WTC11 (cell line): ENCODE measurements around the gene PKLR. TPM values are rescaled to one million over a fixed set of nuclear protein-coding genes. Genes with fewer than 3 reads are reported as not detected.

Source experiments
- ATF1 ChIP-seq: sonication (generic); formaldehyde crosslinking; IDR thresholded peaks from 2 replicates; pipeline ENCODE4 v1.8.1; 2023; ENCODE audit warnings: mild to moderate bottlenecking, moderate library complexity, missing genetic modification reagents
- CREB1 ChIP-seq: sonication (generic); formaldehyde crosslinking; IDR thresholded peaks from 2 replicates; pipeline ENCODE4 v1.8.0; 2023; ENCODE audit warnings: mild to moderate bottlenecking, missing genetic modification reagents
- CREM ChIP-seq: sonication (generic); formaldehyde crosslinking; IDR thresholded peaks from 2 replicates; pipeline ENCODE4 v1.8.1; 2022; ENCODE audit warnings: mild to moderate bottlenecking, missing genetic modification reagents, moderate library complexity
- EMX1 ChIP-seq: fragments of 250-450 bp; sonication (Bioruptor Pico); IDR thresholded peaks from 2 replicates; pipeline ENCODE4 v1.8.0; 2021; ENCODE audit warnings: mild to moderate bottlenecking
- ESRRA ChIP-seq: sonication (generic); formaldehyde crosslinking; IDR thresholded peaks from 2 replicates; pipeline ENCODE4 v1.8.1; 2022; ENCODE audit warnings: mild to moderate bottlenecking, missing genetic modification reagents, borderline replicate concordance
- FOXJ3 ChIP-seq: sonication (generic); formaldehyde crosslinking; IDR thresholded peaks from 2 replicates; pipeline ENCODE4 v1.9.0; 2021; ENCODE audit warnings: missing genetic modification reagents, mild to moderate bottlenecking, borderline replicate concordance
- FOXP1 ChIP-seq: sonication (generic); formaldehyde crosslinking; IDR thresholded peaks from 2 replicates; pipeline ENCODE4 v1.8.0; 2022; ENCODE audit warnings: missing genetic modification reagents, mild to moderate bottlenecking, moderate library complexity, borderline replicate concordance
- GRHL2 ChIP-seq: fragments of 250-450 bp; sonication (Bioruptor Pico); IDR thresholded peaks from 2 replicates; pipeline ENCODE4 v1.8.0; 2022; ENCODE audit warnings: mild to moderate bottlenecking, moderate library complexity; ENCODE audit not compliant: insufficient replicate concordance, severe bottlenecking
- GTF2I ChIP-seq: fragments of 250-450 bp; sonication (Bioruptor Pico); conservative IDR thresholded peaks from 2 replicates; pipeline ENCODE4 v1.4.0; 2021; ENCODE audit warnings: mild to moderate bottlenecking
- OVOL2 ChIP-seq: fragments of 250-450 bp; sonication (Bioruptor Pico); IDR thresholded peaks from 2 replicates; pipeline ENCODE4 v1.9.0; 2021; ENCODE audit warnings: mild to moderate bottlenecking, borderline replicate concordance
- SMAD3 ChIP-seq: sonication (generic); formaldehyde crosslinking; IDR thresholded peaks from 2 replicates; pipeline ENCODE4 v1.8.0; 2022; ENCODE audit warnings: missing genetic modification reagents, mild to moderate bottlenecking, borderline replicate concordance
- SP1 ChIP-seq: sonication (generic); formaldehyde crosslinking; conservative IDR thresholded peaks from 2 replicates; pipeline ENCODE4 v1.8.1; 2022; ENCODE audit warnings: missing genetic modification reagents
- TCF7 ChIP-seq: sonication (generic); formaldehyde crosslinking; IDR thresholded peaks from 2 replicates; pipeline ENCODE4 v1.8.0; 2022; ENCODE audit warnings: mild to moderate bottlenecking, low read depth, missing genetic modification reagents, moderate library complexity
- TEAD1 ChIP-seq: sonication (generic); formaldehyde crosslinking; IDR thresholded peaks from 2 replicates; pipeline ENCODE4 v1.8.0; 2022; ENCODE audit warnings: mild to moderate bottlenecking, missing genetic modification reagents
- ZBTB21 ChIP-seq: sonication (generic); formaldehyde crosslinking; IDR thresholded peaks from 2 replicates; pipeline ENCODE4 v1.8.1; 2023; ENCODE audit warnings: mild to moderate bottlenecking, missing genetic modification reagents, borderline replicate concordance
- ZNF138 ChIP-seq: sonication (generic); formaldehyde crosslinking; conservative IDR thresholded peaks from 2 replicates; pipeline ENCODE4 v1.8.1; 2022; ENCODE audit warnings: mild to moderate bottlenecking, moderate library complexity, missing genetic modification reagents
- ZNF423 ChIP-seq: fragments of 250-450 bp; sonication (Bioruptor Pico); IDR thresholded peaks from 2 replicates; pipeline ENCODE4 v2.1.2; 2022; ENCODE audit warnings: mild to moderate bottlenecking, moderate library complexity
- ZNF671 ChIP-seq: fragments of 250-450 bp; sonication (Bioruptor Pico); IDR thresholded peaks from 2 replicates; pipeline ENCODE4 v1.8.0; 2021; ENCODE audit warnings: mild to moderate bottlenecking
- total RNA-seq: library from RNA; stranded (reverse); gene quantifications from 3 replicates; pipeline ENCODE4 v1.2.3, GENCODE V29; 2021
- TF ChIP-seq, protein P1 (sequence below): sonication (generic); formaldehyde crosslinking; IDR thresholded peaks from 2 replicates; pipeline ENCODE4 v1.8.1; 2023; ENCODE audit warnings: mild to moderate bottlenecking, missing genetic modification reagents, moderate library complexity
- TF ChIP-seq, protein P2 (sequence below): fragments of 250-450 bp; sonication (Bioruptor Pico); IDR thresholded peaks from 2 replicates; pipeline ENCODE4 v1.9.0; 2021; ENCODE audit warnings: mild to moderate bottlenecking
- TF ChIP-seq, protein P3 (sequence below): sonication (generic); formaldehyde crosslinking; conservative IDR thresholded peaks from 2 replicates; pipeline ENCODE4 v1.8.1; 2023; ENCODE audit warnings: mild to moderate bottlenecking, low read depth, missing genetic modification reagents, moderate library complexity
- TF ChIP-seq, protein P4 (sequence below): sonication (generic); formaldehyde crosslinking; IDR thresholded peaks from 2 replicates; pipeline ENCODE4 v1.8.1; 2023; ENCODE audit warnings: mild to moderate bottlenecking, moderate library complexity, missing genetic modification reagents
- TF ChIP-seq, protein P5 (sequence below): sonication (generic); formaldehyde crosslinking; IDR thresholded peaks from 2 replicates; pipeline ENCODE4 v1.8.1; 2022; ENCODE audit warnings: mild to moderate bottlenecking, missing genetic modification reagents, moderate library complexity, borderline replicate concordance
- TF ChIP-seq, protein P6 (sequence below): sonication (generic); formaldehyde crosslinking; IDR thresholded peaks from 2 replicates; pipeline ENCODE4 v1.8.1; 2023; ENCODE audit warnings: mild to moderate bottlenecking, missing genetic modification reagents
- TF ChIP-seq, protein P7 (sequence below): fragments of 250-450 bp; sonication (Bioruptor Pico); IDR thresholded peaks from 2 replicates; pipeline ENCODE4 v1.8.0; 2021; ENCODE audit warnings: mild to moderate bottlenecking

Gene PKLR
- total RNA-seq, 1 experiment from 2014 or later, result 1.5 TPM

DNA sequence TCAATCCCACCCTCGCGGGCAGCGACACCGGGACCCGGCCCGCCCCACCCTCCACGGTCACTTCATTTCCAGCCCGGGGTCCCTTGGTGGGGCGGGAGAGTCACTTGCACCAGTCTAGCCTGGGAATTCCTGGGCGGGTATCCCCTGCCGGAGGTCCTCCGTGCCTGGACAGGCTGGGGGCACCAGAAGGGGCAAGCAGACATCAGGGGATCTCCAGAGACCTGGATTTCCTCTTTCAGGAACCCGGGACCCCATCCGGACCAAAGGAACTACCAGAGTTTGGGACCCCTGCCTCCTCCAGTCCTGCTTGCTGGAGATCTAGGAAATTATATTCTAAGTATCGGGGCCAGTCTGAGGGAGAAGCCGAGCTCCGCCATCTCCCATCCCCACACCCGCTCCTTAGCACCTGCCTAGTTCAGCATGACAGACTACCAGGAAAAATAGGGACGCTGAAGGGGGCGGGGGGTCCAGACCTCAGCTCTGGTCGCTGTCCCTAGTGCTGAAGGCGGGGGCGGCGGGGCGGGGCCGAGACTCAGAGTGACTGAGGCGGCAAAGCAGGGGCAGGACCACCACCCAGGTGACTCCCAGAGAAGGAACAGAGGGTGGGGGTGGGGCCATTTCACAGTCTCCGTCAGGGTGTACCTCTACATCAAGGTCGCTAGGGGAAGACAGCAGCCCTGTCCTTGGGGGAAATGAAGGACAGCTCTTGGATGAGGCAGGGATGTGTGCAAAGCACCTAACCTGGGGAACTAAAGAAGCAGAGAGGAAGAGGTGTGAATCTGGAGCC, 23.1 kb downstream of the PKLR start (continued):
- TF ChIP-seq ATF1 (CRISPR knock-in tag), result no peak
- TF ChIP-seq ZNF671 (CRISPR knock-in tag), result no peak
- TF ChIP-seq CREM (CRISPR knock-in tag), result no peak
- TF ChIP-seq, protein P1, sequence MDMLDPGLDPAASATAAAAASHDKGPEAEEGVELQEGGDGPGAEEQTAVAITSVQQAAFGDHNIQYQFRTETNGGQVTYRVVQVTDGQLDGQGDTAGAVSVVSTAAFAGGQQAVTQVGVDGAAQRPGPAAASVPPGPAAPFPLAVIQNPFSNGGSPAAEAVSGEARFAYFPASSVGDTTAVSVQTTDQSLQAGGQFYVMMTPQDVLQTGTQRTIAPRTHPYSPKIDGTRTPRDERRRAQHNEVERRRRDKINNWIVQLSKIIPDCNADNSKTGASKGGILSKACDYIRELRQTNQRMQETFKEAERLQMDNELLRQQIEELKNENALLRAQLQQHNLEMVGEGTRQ (CRISPR knock-in tag), result 0 out of 2 replicates have a peak, but pooled peaks have one; percentile 35
- no peak for TF ChIP-seq OVOL2
- TF ChIP-seq ESRRA (CRISPR knock-in tag), result peak; percentile 70; the same call in 1 of the 2 replicates
- 0 out of 2 replicates have a peak, but pooled peaks have one; percentile 39 for TF ChIP-seq FOXP1 (CRISPR knock-in tag)
- TF ChIP-seq GRHL2 (CRISPR knock-in tag), result no peak
- TF ChIP-seq, protein P2, sequence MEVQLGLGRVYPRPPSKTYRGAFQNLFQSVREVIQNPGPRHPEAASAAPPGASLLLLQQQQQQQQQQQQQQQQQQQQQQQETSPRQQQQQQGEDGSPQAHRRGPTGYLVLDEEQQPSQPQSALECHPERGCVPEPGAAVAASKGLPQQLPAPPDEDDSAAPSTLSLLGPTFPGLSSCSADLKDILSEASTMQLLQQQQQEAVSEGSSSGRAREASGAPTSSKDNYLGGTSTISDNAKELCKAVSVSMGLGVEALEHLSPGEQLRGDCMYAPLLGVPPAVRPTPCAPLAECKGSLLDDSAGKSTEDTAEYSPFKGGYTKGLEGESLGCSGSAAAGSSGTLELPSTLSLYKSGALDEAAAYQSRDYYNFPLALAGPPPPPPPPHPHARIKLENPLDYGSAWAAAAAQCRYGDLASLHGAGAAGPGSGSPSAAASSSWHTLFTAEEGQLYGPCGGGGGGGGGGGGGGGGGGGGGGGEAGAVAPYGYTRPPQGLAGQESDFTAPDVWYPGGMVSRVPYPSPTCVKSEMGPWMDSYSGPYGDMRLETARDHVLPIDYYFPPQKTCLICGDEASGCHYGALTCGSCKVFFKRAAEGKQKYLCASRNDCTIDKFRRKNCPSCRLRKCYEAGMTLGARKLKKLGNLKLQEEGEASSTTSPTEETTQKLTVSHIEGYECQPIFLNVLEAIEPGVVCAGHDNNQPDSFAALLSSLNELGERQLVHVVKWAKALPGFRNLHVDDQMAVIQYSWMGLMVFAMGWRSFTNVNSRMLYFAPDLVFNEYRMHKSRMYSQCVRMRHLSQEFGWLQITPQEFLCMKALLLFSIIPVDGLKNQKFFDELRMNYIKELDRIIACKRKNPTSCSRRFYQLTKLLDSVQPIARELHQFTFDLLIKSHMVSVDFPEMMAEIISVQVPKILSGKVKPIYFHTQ (CRISPR knock-in tag), result no peak
- no peak for TF ChIP-seq CREB1 (CRISPR knock-in tag)
- no peak for TF ChIP-seq ZNF138 (CRISPR knock-in tag)
- TF ChIP-seq, protein P3, sequence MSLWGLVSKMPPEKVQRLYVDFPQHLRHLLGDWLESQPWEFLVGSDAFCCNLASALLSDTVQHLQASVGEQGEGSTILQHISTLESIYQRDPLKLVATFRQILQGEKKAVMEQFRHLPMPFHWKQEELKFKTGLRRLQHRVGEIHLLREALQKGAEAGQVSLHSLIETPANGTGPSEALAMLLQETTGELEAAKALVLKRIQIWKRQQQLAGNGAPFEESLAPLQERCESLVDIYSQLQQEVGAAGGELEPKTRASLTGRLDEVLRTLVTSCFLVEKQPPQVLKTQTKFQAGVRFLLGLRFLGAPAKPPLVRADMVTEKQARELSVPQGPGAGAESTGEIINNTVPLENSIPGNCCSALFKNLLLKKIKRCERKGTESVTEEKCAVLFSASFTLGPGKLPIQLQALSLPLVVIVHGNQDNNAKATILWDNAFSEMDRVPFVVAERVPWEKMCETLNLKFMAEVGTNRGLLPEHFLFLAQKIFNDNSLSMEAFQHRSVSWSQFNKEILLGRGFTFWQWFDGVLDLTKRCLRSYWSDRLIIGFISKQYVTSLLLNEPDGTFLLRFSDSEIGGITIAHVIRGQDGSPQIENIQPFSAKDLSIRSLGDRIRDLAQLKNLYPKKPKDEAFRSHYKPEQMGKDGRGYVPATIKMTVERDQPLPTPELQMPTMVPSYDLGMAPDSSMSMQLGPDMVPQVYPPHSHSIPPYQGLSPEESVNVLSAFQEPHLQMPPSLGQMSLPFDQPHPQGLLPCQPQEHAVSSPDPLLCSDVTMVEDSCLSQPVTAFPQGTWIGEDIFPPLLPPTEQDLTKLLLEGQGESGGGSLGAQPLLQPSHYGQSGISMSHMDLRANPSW (CRISPR knock-in tag), result no peak
- peak; percentile 63; the same call in 1 of the 2 replicates for TF ChIP-seq SP1 (CRISPR knock-in tag)
- no peak for TF ChIP-seq GTF2I
- no peak for TF ChIP-seq EMX1 (CRISPR knock-in tag)
- TF ChIP-seq, protein P4, sequence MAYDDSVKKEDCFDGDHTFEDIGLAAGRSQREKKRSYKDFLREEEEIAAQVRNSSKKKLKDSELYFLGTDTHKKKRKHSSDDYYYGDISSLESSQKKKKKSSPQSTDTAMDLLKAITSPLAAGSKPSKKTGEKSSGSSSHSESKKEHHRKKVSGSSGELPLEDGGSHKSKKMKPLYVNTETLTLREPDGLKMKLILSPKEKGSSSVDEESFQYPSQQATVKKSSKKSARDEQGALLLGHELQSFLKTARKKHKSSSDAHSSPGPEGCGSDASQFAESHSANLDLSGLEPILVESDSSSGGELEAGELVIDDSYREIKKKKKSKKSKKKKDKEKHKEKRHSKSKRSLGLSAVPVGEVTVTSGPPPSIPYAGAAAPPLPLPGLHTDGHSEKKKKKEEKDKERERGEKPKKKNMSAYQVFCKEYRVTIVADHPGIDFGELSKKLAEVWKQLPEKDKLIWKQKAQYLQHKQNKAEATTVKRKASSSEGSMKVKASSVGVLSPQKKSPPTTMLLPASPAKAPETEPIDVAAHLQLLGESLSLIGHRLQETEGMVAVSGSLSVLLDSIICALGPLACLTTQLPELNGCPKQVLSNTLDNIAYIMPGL (CRISPR knock-in tag), result 0 out of 2 replicates have a peak, but pooled peaks have one; percentile 30
- TF ChIP-seq, protein P5, sequence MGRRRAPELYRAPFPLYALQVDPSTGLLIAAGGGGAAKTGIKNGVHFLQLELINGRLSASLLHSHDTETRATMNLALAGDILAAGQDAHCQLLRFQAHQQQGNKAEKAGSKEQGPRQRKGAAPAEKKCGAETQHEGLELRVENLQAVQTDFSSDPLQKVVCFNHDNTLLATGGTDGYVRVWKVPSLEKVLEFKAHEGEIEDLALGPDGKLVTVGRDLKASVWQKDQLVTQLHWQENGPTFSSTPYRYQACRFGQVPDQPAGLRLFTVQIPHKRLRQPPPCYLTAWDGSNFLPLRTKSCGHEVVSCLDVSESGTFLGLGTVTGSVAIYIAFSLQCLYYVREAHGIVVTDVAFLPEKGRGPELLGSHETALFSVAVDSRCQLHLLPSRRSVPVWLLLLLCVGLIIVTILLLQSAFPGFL, result no peak
- TF ChIP-seq FOXJ3 (CRISPR knock-in tag), result no peak
- TF ChIP-seq SMAD3 (CRISPR knock-in tag), result peak; percentile 88
- TF ChIP-seq ZNF423 (CRISPR knock-in tag), result no peak
- TF ChIP-seq TCF7 (CRISPR knock-in tag), result no peak
- TF ChIP-seq, protein P6, sequence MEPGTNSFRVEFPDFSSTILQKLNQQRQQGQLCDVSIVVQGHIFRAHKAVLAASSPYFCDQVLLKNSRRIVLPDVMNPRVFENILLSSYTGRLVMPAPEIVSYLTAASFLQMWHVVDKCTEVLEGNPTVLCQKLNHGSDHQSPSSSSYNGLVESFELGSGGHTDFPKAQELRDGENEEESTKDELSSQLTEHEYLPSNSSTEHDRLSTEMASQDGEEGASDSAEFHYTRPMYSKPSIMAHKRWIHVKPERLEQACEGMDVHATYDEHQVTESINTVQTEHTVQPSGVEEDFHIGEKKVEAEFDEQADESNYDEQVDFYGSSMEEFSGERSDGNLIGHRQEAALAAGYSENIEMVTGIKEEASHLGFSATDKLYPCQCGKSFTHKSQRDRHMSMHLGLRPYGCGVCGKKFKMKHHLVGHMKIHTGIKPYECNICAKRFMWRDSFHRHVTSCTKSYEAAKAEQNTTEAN (CRISPR knock-in tag), result no peak
- TF ChIP-seq ZBTB21, result no peak
- peak; percentile 81; the same call in 1 of the 2 replicates for TF ChIP-seq TEAD1 (CRISPR knock-in tag)
- TF ChIP-seq, protein P7, sequence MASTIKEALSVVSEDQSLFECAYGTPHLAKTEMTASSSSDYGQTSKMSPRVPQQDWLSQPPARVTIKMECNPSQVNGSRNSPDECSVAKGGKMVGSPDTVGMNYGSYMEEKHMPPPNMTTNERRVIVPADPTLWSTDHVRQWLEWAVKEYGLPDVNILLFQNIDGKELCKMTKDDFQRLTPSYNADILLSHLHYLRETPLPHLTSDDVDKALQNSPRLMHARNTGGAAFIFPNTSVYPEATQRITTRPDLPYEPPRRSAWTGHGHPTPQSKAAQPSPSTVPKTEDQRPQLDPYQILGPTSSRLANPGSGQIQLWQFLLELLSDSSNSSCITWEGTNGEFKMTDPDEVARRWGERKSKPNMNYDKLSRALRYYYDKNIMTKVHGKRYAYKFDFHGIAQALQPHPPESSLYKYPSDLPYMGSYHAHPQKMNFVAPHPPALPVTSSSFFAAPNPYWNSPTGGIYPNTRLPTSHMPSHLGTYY (CRISPR knock-in tag), result no peak
